Spleen (tissue), 11 donors: ENCODE data around the gene KRTAP20-2. TPM values are rescaled to one million over a fixed set of nuclear protein-coding genes. Genes with fewer than 3 reads are reported as not detected.

Experiments used
- DNase-seq: peaks from one replicate; pipeline ENCODE4 v3.0.0-alpha.2; 2020
- H3K27ac ChIP-seq, 8 donors: fragments of 200-600 bp; sonication (generic) in 7 of 8; 1 replicate in 4 of 8; 2 replicates in 4 of 8; pipeline versions ENCODE4 v1.5.0 to v1.8.0; 2016 to 2021; ENCODE audit warnings: inconsistent platforms in 4 of 8, mild to moderate bottlenecking in 4 of 8, moderate library complexity in 1 of 8
- H3K27me3 ChIP-seq, 7 donors: fragments of 200-600 bp; sonication (generic) in 6 of 7; replicated peaks in 1 of 7; 1 replicate in 4 of 7; 2 replicates in 3 of 7; pipeline versions ENCODE4 v1.5.0 to v1.8.0; 2016 to 2021; ENCODE audit warnings: inconsistent platforms in 3 of 7, mild to moderate bottlenecking in 1 of 7
- H3K36me3 ChIP-seq, 6 donors: fragments of 200-600 bp; sonication (generic) in 5 of 6; 1 replicate in 4 of 6; 2 replicates in 2 of 6; pipeline versions ENCODE4 v1.5.0 to v1.8.0; 2016 to 2021; ENCODE audit warnings: inconsistent platforms in 2 of 6
- H3K4me1 ChIP-seq, 6 donors: fragments of 200-600 bp; sonication (generic) in 5 of 6; 1 replicate in 3 of 6; 2 replicates in 3 of 6; pipeline versions ENCODE4 v1.5.0 to v1.8.0; 2016 to 2021; ENCODE audit warnings: inconsistent platforms in 3 of 6
- H3K4me3 ChIP-seq, 8 donors: fragments of 200-600 bp; sonication (generic) in 7 of 8; 1 replicate in 4 of 8; 2 replicates in 4 of 8; pipeline versions ENCODE4 v1.5.0 to v1.8.0; 2016 to 2021; ENCODE audit warnings: inconsistent platforms in 4 of 8, mild to moderate bottlenecking in 4 of 8, moderate library complexity in 2 of 8
- H3K9me3 ChIP-seq, 8 donors: fragments of 200-600 bp; sonication (generic) in 7 of 8; 1 replicate in 4 of 8; 2 replicates in 4 of 8; pipeline versions ENCODE4 v1.5.0 to v1.8.0; 2016 to 2021; ENCODE audit warnings: inconsistent platforms in 4 of 8
- CTCF ChIP-seq, 11 experiments: fragments of 200-600 bp in 7 of 11; fragments of 450-650 bp in 4 of 11; sonication (generic) in 4 of 11; IDR thresholded peaks in 8 of 11; conservative IDR thresholded peaks in 3 of 11; 1 replicate in 7 of 11; 2 replicates in 4 of 11; pipeline versions ENCODE4 v1.4.0 to v1.8.0; 2016 to 2021; ENCODE audit warnings: antibody characterized with exemption in 11 of 11, inconsistent platforms in 4 of 11, mild to moderate bottlenecking in 1 of 11
- POLR2A ChIP-seq, 3 donors: fragments of 450-650 bp; IDR thresholded peaks; one replicate each; pipeline ENCODE4 v1.5.1; 2017; ENCODE audit warnings: antibody characterized with exemption in 3 of 3, mild to moderate bottlenecking in 1 of 3
- POLR2AphosphoS5 ChIP-seq, 3 donors: sonication (generic); formaldehyde crosslinking; IDR thresholded peaks; one replicate each; pipeline ENCODE4 v1.5.1; 2017; ENCODE audit warnings: antibody characterized with exemption in 3 of 3
- WGBS, 5 donors: extraction: QIAGEN DNeasy Blood & Tissue Kit in 3 of 5; methylation state at CpG; one replicate each; pipeline versions ENCODE4 v1.1.5 to v1.1.7; 2013 to 2018; 5-methylcytosine and 5-hydroxymethylcytosine counted together
- intact Hi-C: fragments of 100-400 bp; cut with DNase I; formaldehyde crosslinking; loops from one replicate; pipeline ENCODE4 v1.15.0; 2023; ENCODE audit warnings: low total_unique reads
- polyA plus RNA-seq, 3 donors: library from polyadenylated mRNA; stranded (reverse); fragments of 200-250 nt; gene quantifications; one replicate each; pipeline ENCODE4 v1.2.1, GENCODE V29; 2013
- total RNA-seq, 7 donors: library from RNA; depleted of rRNA in 3 of 7; stranded (reverse); fragments of >200 nt in 3 of 7; fragmentation: NEBNext Ultra II Directional in 4 of 7; extraction: Animal tissue kit (Norgen Biotek cat#: 25700) in 4 of 7; gene quantifications; one replicate each; pipeline versions ENCODE4 v1.1.0 to v1.2.1, GENCODE V29; 2016 to 2021
- donor health status: healthy with polysubstance abuse.
- donor health status: DM: no; HTN: no; CAD: no; lungs with moderate emphysema.
- donor health status: DM: no; HTN: no; CAD: no.
- donor health status: Bipolar disorder and iron deficiency.
- donor health status: healthy.
- donor health status: DM: no; HTN: no; CAD: no.
- donor health status: DM: yes; HTN: yes; CAD: no.

Gene KRTAP20-2
- total and polyA plus RNA-seq, 10 donors = not detected

- Histone ChIP-seq H3K36me3 (no peaks in the 10 kb centered on the region), H3K4me3 (no peak overlapping the region), H3K27me3 (no peaks in the 10 kb centered on the region), H3K27ac (no peak overlapping the region), H3K9me3 (peaks cover 0 to 17% (median 0%) of the 10 kb centered on the region in 8 donors), H3K4me1 (no peaks in the 10 kb centered on the region)
- WGBS, 5 donors = 88 to 96% (median 93%) methylated on average over 1 of the region's 1 CpG
- no peak for TF ChIP-seq CTCF (IDR thresholded peaks at IDR 0.05 in 8 of 11, conservative IDR thresholded peaks at IDR 0.05 in 3 of 11)
- TF ChIP-seq POLR2AphosphoS5 (IDR thresholded peaks at IDR 0.05) = no peak
- TF ChIP-seq POLR2A (IDR thresholded peaks at IDR 0.05) = no peak
- no peak for DNase-seq
- intact Hi-C loops = no loop called here
Measured at GRCh38 chr21:30668776-30669175, 33.8 kb downstream of the KRTAP20-2 start.

GRCh38 chr21:30672985-30673650 is 38.1 kb downstream of the KRTAP20-2 start:
- Histone ChIP-seq H3K27ac (no peak overlapping the region), H3K9me3 (peaks cover 0 to 11% (median 0%) of the 10 kb centered on the region in 8 donors), H3K27me3 (no peaks in the 10 kb centered on the region), H3K4me3 (no peak overlapping the region), H3K4me1 (no peaks in the 10 kb centered on the region), H3K36me3 (no peaks in the 10 kb centered on the region)
- TF ChIP-seq POLR2A (IDR thresholded peaks at IDR 0.05) (no peak), POLR2AphosphoS5 (IDR thresholded peaks at IDR 0.05) (no peak), CTCF (IDR thresholded peaks at IDR 0.05 in 8 of 11, conservative IDR thresholded peaks at IDR 0.05 in 3 of 11) (no peak)
- 71 to 82% (median 76%) methylated on average over 2 of the region's 2 CpGs for WGBS, 5 donors
- intact Hi-C loops = no loop called here
- DNase-seq = no peak

GRCh38 chr21:30674312-30674711 is 39.3 kb downstream of the KRTAP20-2 start:
- Histone ChIP-seq H3K4me1 (no peaks in the 10 kb centered on the region), H3K9me3 (peaks cover 0 to 1% (median 0%) of the 10 kb centered on the region in 8 donors), H3K27ac (no peak overlapping the region), H3K36me3 (no peaks in the 10 kb centered on the region), H3K27me3 (no peaks in the 10 kb centered on the region), H3K4me3 (no peak overlapping the region)
- DNase-seq = no peak
- WGBS, 5 donors = 63 to 77% (median 74%) methylated on average over 1 of the region's 1 CpG
- TF ChIP-seq CTCF (IDR thresholded peaks at IDR 0.05 in 8 of 11, conservative IDR thresholded peaks at IDR 0.05 in 3 of 11) = no peak
- no peak for TF ChIP-seq POLR2AphosphoS5 (IDR thresholded peaks at IDR 0.05)
- no peak for TF ChIP-seq POLR2A (IDR thresholded peaks at IDR 0.05)
- intact Hi-C loops = no loop called here

- TF ChIP-seq CTCF (IDR thresholded peaks at IDR 0.05 in 8 of 11, conservative IDR thresholded peaks at IDR 0.05 in 3 of 11) (no peak), POLR2AphosphoS5 (IDR thresholded peaks at IDR 0.05) (no peak), POLR2A (IDR thresholded peaks at IDR 0.05) (no peak)
Measured at GRCh38 chr21:30676737-30677136, 41.7 kb downstream of the KRTAP20-2 start.

More at GRCh38 chr21:30676737-30677136, 41.7 kb downstream of the KRTAP20-2 start:
- no peaks in the 10 kb centered on the region for H3K36me3 ChIP-seq
- H3K9me3 ChIP-seq = no peaks in the 10 kb centered on the region
- no peaks in the 10 kb centered on the region for H3K27me3 ChIP-seq
- no peak for DNase-seq
- intact Hi-C loops = no loop called here
- H3K4me3 ChIP-seq = no peak overlapping the region
- no peak overlapping the region for H3K27ac ChIP-seq
- H3K4me1 ChIP-seq = no peaks in the 10 kb centered on the region
